ENCODE data around the gene AK9. TPM values are rescaled to one million over a fixed set of nuclear protein-coding genes. Genes with fewer than 3 reads are reported as not detected.

The AK9 gene
- total and polyA plus RNA-seq, 4 donors, result 1.1 to 5.3 (median 3.8) TPM

DNA sequence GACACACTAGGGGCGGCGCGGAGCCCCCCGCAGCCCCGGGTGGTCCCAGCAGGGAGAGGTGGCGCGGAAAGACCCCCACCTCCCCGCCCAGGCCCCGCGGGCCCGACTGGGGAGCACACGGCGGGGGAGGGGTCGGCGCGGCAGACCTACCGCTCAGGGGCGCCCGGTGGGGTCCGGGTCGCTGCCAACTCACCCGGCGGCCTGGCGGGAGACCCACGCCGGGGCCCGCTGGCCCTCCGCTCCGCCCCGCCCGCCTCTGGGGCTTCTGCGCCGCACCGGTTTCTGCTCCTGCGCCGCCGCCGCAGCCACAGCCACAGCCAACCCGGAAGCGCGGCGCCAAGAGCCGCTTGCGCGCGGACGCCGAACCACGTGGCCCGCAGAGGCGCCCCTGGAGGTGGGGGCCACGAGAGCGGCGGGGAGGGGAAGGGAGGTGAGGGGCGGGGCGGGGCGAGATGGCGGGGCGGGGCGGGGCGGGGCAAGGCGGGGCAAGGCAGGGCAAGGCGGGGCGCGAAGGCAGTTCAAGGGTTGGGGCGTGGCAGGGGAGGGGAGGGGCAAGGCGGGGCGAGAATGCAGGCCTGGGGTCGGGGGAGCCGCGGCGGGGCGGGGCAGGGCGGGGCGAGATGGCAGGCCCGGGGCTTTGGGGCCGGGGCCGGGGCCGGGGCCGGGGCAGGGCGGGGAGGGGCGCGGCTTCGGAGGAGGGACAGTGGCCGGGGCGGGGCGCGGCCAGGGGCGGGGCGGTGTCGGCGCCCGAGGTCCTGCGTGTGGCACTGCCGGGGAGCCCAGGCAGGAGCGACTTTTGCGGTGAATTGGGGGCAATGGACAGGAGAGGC is 207.9 kb downstream of the AK9 start, which contains the start of gene ZBTB24:
ZBTB24 (minus strand) TSS at position 315 of the 830 bp plus-strand sequence. CDS start 1,193 bp downstream, outside the sequence.
- H3K36me3 ChIP-seq (ENCODE audit: control insufficient read depth in 4 of 4, insufficient read depth in 3 of 4, low read depth in 1 of 4, low read length in 3 of 4), result peaks cover 0 to 9% (median 0%) of the 10 kb centered on the region in 4 donors
- H3K4me3 ChIP-seq (ENCODE audit: low read depth in 1 of 3, low read length in 3 of 3), result peak within 1 kb of the TSS; percentile 67 to 90 (median 76)
- no peaks in the 10 kb centered on the region for H3K9me3 ChIP-seq (ENCODE audit: control insufficient read depth in 4 of 4, low read length in 3 of 4)
- H3K27me3 ChIP-seq (ENCODE audit: control insufficient read depth in 4 of 4, insufficient read depth in 4 of 4, low read length in 3 of 4), result no peaks in the 10 kb centered on the region
- whole genome bisulfite sequencing, result 2% methylated on average over 97 of the region's 97 CpGs
- DNase-seq (ENCODE audit: low spot score), result peak; percentile 79
- H3K9ac ChIP-seq (ENCODE audit: low read depth in 1 of 2, low read length in 2 of 2), result peak within 1 kb of the TSS; percentile 5 to 67
- no peak for TF ChIP-seq FOXA2 (IDR thresholded peaks at IDR 0.05)
- TF ChIP-seq NR2F2 (IDR thresholded peaks at IDR 0.05), result no peak
- peak within 1 kb of the TSS; percentile 36 to 69 for H3K27ac ChIP-seq (ENCODE audit: low read depth in 1 of 2, low read length in 2 of 2)
- peaks cover 0 to 18% (median 3%) of the 10 kb centered on the region in 4 donors for H3K4me1 ChIP-seq (ENCODE audit: control insufficient read depth in 4 of 4, insufficient read depth in 4 of 4, low read length in 3 of 4)

- no peak for DNase-seq (ENCODE audit: low spot score)
- Histone ChIP-seq H3K27me3 (ENCODE audit: control insufficient read depth in 4 of 4, insufficient read depth in 4 of 4, low read length in 3 of 4) (no peaks in the 10 kb centered on the region), H3K4me1 (ENCODE audit: control insufficient read depth in 4 of 4, insufficient read depth in 4 of 4, low read length in 3 of 4) (peaks cover 0 to 18% (median 5%) of the 10 kb centered on the region in 4 donors), H3K9me3 (ENCODE audit: control insufficient read depth in 4 of 4, low read length in 3 of 4) (no peaks in the 10 kb centered on the region), H3K27ac (ENCODE audit: low read depth in 1 of 2, low read length in 2 of 2) (no peak overlapping the region), H3K9ac (ENCODE audit: low read depth in 1 of 2, low read length in 2 of 2) (no peak overlapping the region), H3K4me3 (ENCODE audit: low read depth in 1 of 3, low read length in 3 of 3) (no peak overlapping the region), H3K36me3 (ENCODE audit: control insufficient read depth in 4 of 4, insufficient read depth in 3 of 4, low read depth in 1 of 4, low read length in 3 of 4) (peaks cover 0 to 9% (median 2%) of the 10 kb centered on the region in 4 donors)
- no peak for TF ChIP-seq TAF1 (conservative IDR thresholded peaks at IDR 0.05)
- TF ChIP-seq REST (IDR thresholded peaks at IDR 0.05), result no peak
- TF ChIP-seq, protein P1, sequence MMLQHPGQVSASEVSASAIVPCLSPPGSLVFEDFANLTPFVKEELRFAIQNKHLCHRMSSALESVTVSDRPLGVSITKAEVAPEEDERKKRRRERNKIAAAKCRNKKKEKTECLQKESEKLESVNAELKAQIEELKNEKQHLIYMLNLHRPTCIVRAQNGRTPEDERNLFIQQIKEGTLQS (IDR thresholded peaks at IDR 0.05), result no peak
- TF ChIP-seq SP1 (IDR thresholded peaks at IDR 0.05), result no peak
- no peak for TF ChIP-seq YY1 (IDR thresholded peaks at IDR 0.05)
- TF ChIP-seq FOXA1 (IDR thresholded peaks at IDR 0.05), result no peak
- no peak for TF ChIP-seq HNF4G (IDR thresholded peaks at IDR 0.05)
- TF ChIP-seq, protein P2, sequence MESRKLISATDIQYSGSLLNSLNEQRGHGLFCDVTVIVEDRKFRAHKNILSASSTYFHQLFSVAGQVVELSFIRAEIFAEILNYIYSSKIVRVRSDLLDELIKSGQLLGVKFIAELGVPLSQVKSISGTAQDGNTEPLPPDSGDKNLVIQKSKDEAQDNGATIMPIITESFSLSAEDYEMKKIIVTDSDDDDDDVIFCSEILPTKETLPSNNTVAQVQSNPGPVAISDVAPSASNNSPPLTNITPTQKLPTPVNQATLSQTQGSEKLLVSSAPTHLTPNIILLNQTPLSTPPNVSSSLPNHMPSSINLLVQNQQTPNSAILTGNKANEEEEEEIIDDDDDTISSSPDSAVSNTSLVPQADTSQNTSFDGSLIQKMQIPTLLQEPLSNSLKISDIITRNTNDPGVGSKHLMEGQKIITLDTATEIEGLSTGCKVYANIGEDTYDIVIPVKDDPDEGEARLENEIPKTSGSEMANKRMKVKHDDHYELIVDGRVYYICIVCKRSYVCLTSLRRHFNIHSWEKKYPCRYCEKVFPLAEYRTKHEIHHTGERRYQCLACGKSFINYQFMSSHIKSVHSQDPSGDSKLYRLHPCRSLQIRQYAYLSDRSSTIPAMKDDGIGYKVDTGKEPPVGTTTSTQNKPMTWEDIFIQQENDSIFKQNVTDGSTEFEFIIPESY (IDR thresholded peaks at IDR 0.05), result no peak
- TF ChIP-seq EGR1 (IDR thresholded peaks at IDR 0.05; ENCODE audit: low read depth in 2 of 2), result no peak
- no peak for TF ChIP-seq CTCF (IDR thresholded peaks at IDR 0.05; ENCODE audit: low read depth, low read length, missing input control)
- TF ChIP-seq NR2F2 (IDR thresholded peaks at IDR 0.05), result no peak
- TF ChIP-seq FOXA2 (IDR thresholded peaks at IDR 0.05), result no peak
- no peak for TF ChIP-seq RXRA (IDR thresholded peaks at IDR 0.05)
- TF ChIP-seq JUND (IDR thresholded peaks at IDR 0.05), result no peak
- TF ChIP-seq, protein P3, sequence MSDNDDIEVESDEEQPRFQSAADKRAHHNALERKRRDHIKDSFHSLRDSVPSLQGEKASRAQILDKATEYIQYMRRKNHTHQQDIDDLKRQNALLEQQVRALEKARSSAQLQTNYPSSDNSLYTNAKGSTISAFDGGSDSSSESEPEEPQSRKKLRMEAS (IDR thresholded peaks at IDR 0.05), result no peak
- no peak for TF ChIP-seq RAD21 (IDR thresholded peaks at IDR 0.05)
- no peak for TF ChIP-seq HNF4A (conservative IDR thresholded peaks at IDR 0.05)
- TF ChIP-seq GABPA (IDR thresholded peaks at IDR 0.05 in 1 of 2, conservative IDR thresholded peaks at IDR 0.05 in 1 of 2), result no peak
- 97% methylated on average over 7 of the region's 7 CpGs for WGBS
These were observed 210.0 kb downstream of the AK9 start for GRCh38 chr6:109480993-109481480.
